Prostate gland (tissue), 1 donor: ENCODE results near the gene SGCB.

Source experiments
- POLR2A ChIP-seq: fragments of 450-650 bp; IDR thresholded peaks from one replicate; pipeline ENCODE4 v1.6.1; 2016; ENCODE audit warnings: antibody characterized with exemption, mild to moderate bottlenecking
- POLR2AphosphoS5 ChIP-seq: sonication (generic); formaldehyde crosslinking; IDR thresholded peaks from one replicate; pipeline ENCODE4 v1.6.1; 2017; ENCODE audit warnings: antibody characterized with exemption

DNA sequence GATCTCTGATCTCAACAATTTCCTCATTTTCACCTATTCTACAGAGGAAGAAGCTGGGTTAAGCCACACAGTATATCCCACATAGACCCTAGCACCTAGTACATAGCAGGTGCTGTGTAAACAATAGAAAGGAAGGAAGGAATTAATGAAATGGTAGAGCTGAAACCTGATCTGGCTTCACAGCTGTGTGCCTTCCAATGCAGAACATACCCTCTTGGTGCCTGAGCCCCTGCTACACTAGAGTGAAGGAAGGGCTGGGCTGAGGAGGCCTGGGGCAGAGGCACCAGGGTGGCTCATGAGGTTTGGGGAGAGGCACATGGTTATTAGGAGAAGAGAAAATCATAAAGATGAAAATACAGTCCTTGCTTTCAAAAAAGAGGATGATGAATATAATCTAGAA, 39.3 kb downstream of the SGCB start:
- TF ChIP-seq POLR2AphosphoS5 (no peak), POLR2A (no peak)
